ENCODE results near the gene HTRA1.

HTRA1 gene

GRCh38 chr10:122546242-122546641, 84.9 kb downstream of the HTRA1 start:
- Mint-ChIP-seq H3K27ac (ENCODE audit: low read depth) (no peak overlapping the region), H3K4me1 (peaks cover 33% of the 10 kb centered on the region)
- no peak for ATAC-seq (replicated peaks; ENCODE audit: extremely low read depth, poor library complexity, severe bottlenecking)

GRCh38 chr10:122548407-122549085, 87.2 kb downstream of the HTRA1 start:
- Mint-ChIP-seq H3K36me3 (ENCODE audit: insufficient read depth) (no peaks in the 10 kb centered on the region), H3K4me3 (no peak overlapping the region), H3K27me3 (no peaks in the 10 kb centered on the region), H3K9me3 (no peaks in the 10 kb centered on the region), H3K27ac (ENCODE audit: low read depth) (peak overlapping the region; percentile 83), H3K4me1 (peaks cover 24% of the 10 kb centered on the region)
- DNase-seq (ENCODE audit: low spot score in 2 of 2) (no peak), ATAC-seq (replicated peaks; ENCODE audit: extremely low read depth, poor library complexity, severe bottlenecking) (no peak)

More at GRCh38 chr10:122546242-122546641, 84.9 kb downstream of the HTRA1 start:
- Mint-ChIP-seq H3K27me3 (no peaks in the 10 kb centered on the region), H3K9me3 (no peaks in the 10 kb centered on the region), H3K36me3 (ENCODE audit: insufficient read depth) (no peaks in the 10 kb centered on the region), H3K4me3 (no peak overlapping the region)
- DNase-seq (ENCODE audit: low spot score in 2 of 2), result no peak

GRCh38 chr10:122549636-122550035, 88.3 kb downstream of the HTRA1 start:
- peaks cover 16% of the 10 kb centered on the region for H3K4me1 Mint-ChIP-seq
- ATAC-seq (replicated peaks; ENCODE audit: extremely low read depth, poor library complexity, severe bottlenecking) (no peak), DNase-seq (ENCODE audit: low spot score in 2 of 2) (no peak)
- no peaks in the 10 kb centered on the region for H3K27me3 Mint-ChIP-seq
- H3K36me3 Mint-ChIP-seq (ENCODE audit: insufficient read depth), result no peaks in the 10 kb centered on the region
- H3K9me3 Mint-ChIP-seq, result no peaks in the 10 kb centered on the region
- H3K27ac Mint-ChIP-seq (ENCODE audit: low read depth), result peak overlapping the region; percentile 83
- no peak overlapping the region for H3K4me3 Mint-ChIP-seq

GRCh38 chr10:122550427-122550826, 89.1 kb downstream of the HTRA1 start:
- Mint-ChIP-seq H3K4me3 (no peak overlapping the region), H3K27ac (ENCODE audit: low read depth) (no peak overlapping the region), H3K9me3 (no peaks in the 10 kb centered on the region), H3K27me3 (peaks cover 5% of the 10 kb centered on the region), H3K4me1 (peaks cover 16% of the 10 kb centered on the region), H3K36me3 (ENCODE audit: insufficient read depth) (no peaks in the 10 kb centered on the region)
- DNase-seq (ENCODE audit: low spot score in 2 of 2), result no peak
- ATAC-seq (replicated peaks; ENCODE audit: extremely low read depth, poor library complexity, severe bottlenecking), result no peak

- Mint-ChIP-seq H3K36me3 (ENCODE audit: insufficient read depth) (no peaks in the 10 kb centered on the region), H3K27me3 (peaks cover 11% of the 10 kb centered on the region), H3K4me1 (peaks cover 16% of the 10 kb centered on the region)
Observed at GRCh38 chr10:122550983-122551382, 89.6 kb downstream of the HTRA1 start.

GRCh38 chr10:122551450-122551849, 90.1 kb downstream of the HTRA1 start:
- no peaks in the 10 kb centered on the region for H3K36me3 Mint-ChIP-seq (ENCODE audit: insufficient read depth)
- no peaks in the 10 kb centered on the region for H3K9me3 Mint-ChIP-seq
- peak; percentile 46 for ATAC-seq (replicated peaks; ENCODE audit: extremely low read depth, poor library complexity, severe bottlenecking)
- DNase-seq (ENCODE audit: low spot score in 2 of 2), result no peak
- peak overlapping the region; percentile 65 for H3K27ac Mint-ChIP-seq (ENCODE audit: low read depth)
- peaks cover 16% of the 10 kb centered on the region for H3K27me3 Mint-ChIP-seq
- peaks cover 16% of the 10 kb centered on the region for H3K4me1 Mint-ChIP-seq
- H3K4me3 Mint-ChIP-seq, result no peak overlapping the region

More at GRCh38 chr10:122550983-122551382, 89.6 kb downstream of the HTRA1 start:
- ATAC-seq (replicated peaks; ENCODE audit: extremely low read depth, poor library complexity, severe bottlenecking), result peak; percentile 43
- H3K9me3 Mint-ChIP-seq, result no peaks in the 10 kb centered on the region
- no peak overlapping the region for H3K4me3 Mint-ChIP-seq
- DNase-seq (ENCODE audit: low spot score in 2 of 2), result no peak
- peak overlapping the region; percentile 65 for H3K27ac Mint-ChIP-seq (ENCODE audit: low read depth)

GRCh38 chr10:122553341-122553740, 92.0 kb downstream of the HTRA1 start:
- Mint-ChIP-seq H3K9me3 (no peaks in the 10 kb centered on the region), H3K27ac (ENCODE audit: low read depth) (no peak overlapping the region), H3K27me3 (peaks cover 19% of the 10 kb centered on the region), H3K36me3 (ENCODE audit: insufficient read depth) (no peaks in the 10 kb centered on the region), H3K4me3 (no peak overlapping the region), H3K4me1 (peaks cover 20% of the 10 kb centered on the region)
- DNase-seq (ENCODE audit: low spot score in 2 of 2) (no peak), ATAC-seq (replicated peaks; ENCODE audit: extremely low read depth, poor library complexity, severe bottlenecking) (no peak)

- Mint-ChIP-seq H3K27ac (ENCODE audit: low read depth) (no peak overlapping the region), H3K36me3 (ENCODE audit: insufficient read depth) (no peaks in the 10 kb centered on the region), H3K27me3 (peaks cover 19% of the 10 kb centered on the region), H3K9me3 (no peaks in the 10 kb centered on the region), H3K4me1 (peaks cover 30% of the 10 kb centered on the region), H3K4me3 (no peak overlapping the region)
- ATAC-seq (replicated peaks; ENCODE audit: extremely low read depth, poor library complexity, severe bottlenecking), result no peak
- no peak for DNase-seq (ENCODE audit: low spot score in 2 of 2)
Observed at GRCh38 chr10:122554131-122555036, 93.0 kb downstream of the HTRA1 start.

- no peak overlapping the region for H3K27ac Mint-ChIP-seq (ENCODE audit: low read depth)
- no peaks in the 10 kb centered on the region for H3K9me3 Mint-ChIP-seq
- peaks cover 32% of the 10 kb centered on the region for H3K4me1 Mint-ChIP-seq
- ATAC-seq (replicated peaks; ENCODE audit: extremely low read depth, poor library complexity, severe bottlenecking) (no peak), DNase-seq (ENCODE audit: low spot score in 2 of 2) (no peak)
- H3K27me3 Mint-ChIP-seq, result peaks cover 19% of the 10 kb centered on the region
- H3K4me3 Mint-ChIP-seq, result no peak overlapping the region
- no peaks in the 10 kb centered on the region for H3K36me3 Mint-ChIP-seq (ENCODE audit: insufficient read depth)
Observed at GRCh38 chr10:122555442-122555841, 94.1 kb downstream of the HTRA1 start.

GRCh38 chr10:122557516-122557915, 96.2 kb downstream of the HTRA1 start:
- Mint-ChIP-seq H3K27ac (ENCODE audit: low read depth) (no peak overlapping the region), H3K4me3 (no peak overlapping the region), H3K9me3 (no peaks in the 10 kb centered on the region), H3K36me3 (ENCODE audit: insufficient read depth) (no peaks in the 10 kb centered on the region), H3K4me1 (peaks cover 28% of the 10 kb centered on the region), H3K27me3 (peaks cover 19% of the 10 kb centered on the region)
- no peak for DNase-seq (ENCODE audit: low spot score in 2 of 2)
- ATAC-seq (replicated peaks; ENCODE audit: extremely low read depth, poor library complexity, severe bottlenecking), result no peak

- peaks cover 19% of the 10 kb centered on the region for H3K27me3 Mint-ChIP-seq
Observed at GRCh38 chr10:122558452-122558851, 97.1 kb downstream of the HTRA1 start.

GRCh38 chr10:122559228-122559627, 97.9 kb downstream of the HTRA1 start:
- Mint-ChIP-seq H3K9me3 (no peaks in the 10 kb centered on the region), H3K36me3 (ENCODE audit: insufficient read depth) (no peaks in the 10 kb centered on the region), H3K4me1 (peaks cover 28% of the 10 kb centered on the region), H3K27ac (ENCODE audit: low read depth) (no peak overlapping the region), H3K27me3 (peaks cover 19% of the 10 kb centered on the region), H3K4me3 (no peak overlapping the region)
- no peak for ATAC-seq (replicated peaks; ENCODE audit: extremely low read depth, poor library complexity, severe bottlenecking)
- DNase-seq (ENCODE audit: low spot score in 2 of 2), result no peak

More at GRCh38 chr10:122558452-122558851, 97.1 kb downstream of the HTRA1 start:
- Mint-ChIP-seq H3K4me3 (no peak overlapping the region), H3K9me3 (no peaks in the 10 kb centered on the region), H3K27ac (ENCODE audit: low read depth) (no peak overlapping the region), H3K36me3 (ENCODE audit: insufficient read depth) (no peaks in the 10 kb centered on the region), H3K4me1 (peaks cover 28% of the 10 kb centered on the region)
- DNase-seq (ENCODE audit: low spot score in 2 of 2) (no peak), ATAC-seq (replicated peaks; ENCODE audit: extremely low read depth, poor library complexity, severe bottlenecking) (no peak)
